ENCODE measurements around the gene MSH5.

MSH5 gene

DNA sequence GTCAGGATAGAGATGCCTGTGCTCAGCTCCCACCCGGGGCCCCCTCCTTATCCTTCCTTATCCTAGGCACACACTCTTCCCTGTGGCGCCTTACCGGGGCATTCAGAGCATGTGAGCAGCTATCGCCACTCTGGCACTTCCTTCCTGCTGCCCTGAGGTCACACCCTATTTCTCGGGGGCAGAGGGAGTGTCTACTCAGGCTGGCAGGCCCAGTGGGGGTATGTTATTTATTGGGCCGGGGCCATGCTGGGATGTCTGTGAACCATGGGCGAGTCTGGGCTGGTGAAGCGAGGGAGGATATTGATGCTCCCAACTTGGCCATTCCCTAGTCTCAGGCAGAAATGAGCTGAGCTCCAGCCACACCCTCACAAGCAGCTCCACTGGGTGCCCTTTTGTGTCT lies 28.6 kb upstream of the MSH5 start:
- H3K27ac ChIP-seq (ENCODE audit: poor library complexity, severe bottlenecking): no peak overlapping the region
- no peak for DNase-seq (ENCODE audit: low spot score)

DNA sequence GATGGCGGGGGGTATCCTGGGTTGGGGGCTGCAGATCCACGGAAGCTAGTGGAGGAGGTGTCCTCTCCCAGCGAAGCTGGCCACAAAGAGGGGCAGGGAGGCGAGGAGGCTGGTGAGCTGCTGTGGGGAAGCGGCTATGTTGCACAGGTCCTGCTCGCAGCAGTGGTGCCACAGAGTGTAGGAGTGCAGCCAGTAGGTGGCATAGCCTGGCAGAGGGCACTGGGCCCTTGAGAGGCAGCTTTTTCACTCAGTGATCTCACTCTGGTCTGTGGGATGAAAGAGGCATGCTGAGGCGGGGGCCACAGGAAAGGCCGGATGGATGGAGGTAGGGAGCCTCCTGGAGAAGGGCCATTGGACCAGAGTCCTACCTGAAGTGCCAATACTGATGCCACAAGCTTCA lies 27.5 kb upstream of the MSH5 start:
- Histone ChIP-seq H3K4me1 (ENCODE audit: insufficient read depth, poor library complexity, severe bottlenecking) (peaks cover 5% of the 10 kb centered on the region), H3K27ac (ENCODE audit: poor library complexity, severe bottlenecking) (no peak overlapping the region), H3K27me3 (ENCODE audit: insufficient read depth, poor library complexity, severe bottlenecking) (no peaks in the 10 kb centered on the region), H3K9me3 (ENCODE audit: severe bottlenecking) (no peaks in the 10 kb centered on the region), H3K4me3 (ENCODE audit: severe bottlenecking) (no peak overlapping the region), H3K36me3 (ENCODE audit: low read depth) (no peaks in the 10 kb centered on the region)
- ATAC-seq (ENCODE audit: low read depth) (peak; percentile 77), DNase-seq (ENCODE audit: low spot score) (no peak)
- TF ChIP-seq, protein P1, sequence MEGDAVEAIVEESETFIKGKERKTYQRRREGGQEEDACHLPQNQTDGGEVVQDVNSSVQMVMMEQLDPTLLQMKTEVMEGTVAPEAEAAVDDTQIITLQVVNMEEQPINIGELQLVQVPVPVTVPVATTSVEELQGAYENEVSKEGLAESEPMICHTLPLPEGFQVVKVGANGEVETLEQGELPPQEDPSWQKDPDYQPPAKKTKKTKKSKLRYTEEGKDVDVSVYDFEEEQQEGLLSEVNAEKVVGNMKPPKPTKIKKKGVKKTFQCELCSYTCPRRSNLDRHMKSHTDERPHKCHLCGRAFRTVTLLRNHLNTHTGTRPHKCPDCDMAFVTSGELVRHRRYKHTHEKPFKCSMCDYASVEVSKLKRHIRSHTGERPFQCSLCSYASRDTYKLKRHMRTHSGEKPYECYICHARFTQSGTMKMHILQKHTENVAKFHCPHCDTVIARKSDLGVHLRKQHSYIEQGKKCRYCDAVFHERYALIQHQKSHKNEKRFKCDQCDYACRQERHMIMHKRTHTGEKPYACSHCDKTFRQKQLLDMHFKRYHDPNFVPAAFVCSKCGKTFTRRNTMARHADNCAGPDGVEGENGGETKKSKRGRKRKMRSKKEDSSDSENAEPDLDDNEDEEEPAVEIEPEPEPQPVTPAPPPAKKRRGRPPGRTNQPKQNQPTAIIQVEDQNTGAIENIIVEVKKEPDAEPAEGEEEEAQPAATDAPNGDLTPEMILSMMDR (IDR thresholded peaks at IDR 0.05; ENCODE audit: poor library complexity, severe bottlenecking): peak; percentile 36

More for the DNA sequence above, 28.6 kb upstream of the MSH5 start:
- H3K36me3 ChIP-seq (ENCODE audit: low read depth): no peaks in the 10 kb centered on the region
- TF ChIP-seq, protein P1 (IDR thresholded peaks at IDR 0.05; ENCODE audit: poor library complexity, severe bottlenecking): no peak
- peaks cover 5% of the 10 kb centered on the region for H3K4me1 ChIP-seq (ENCODE audit: insufficient read depth, poor library complexity, severe bottlenecking)
- H3K27me3 ChIP-seq (ENCODE audit: insufficient read depth, poor library complexity, severe bottlenecking): no peaks in the 10 kb centered on the region
- H3K4me3 ChIP-seq (ENCODE audit: severe bottlenecking): no peak overlapping the region
- H3K9me3 ChIP-seq (ENCODE audit: severe bottlenecking): no peaks in the 10 kb centered on the region
- peak; percentile 44 for ATAC-seq (ENCODE audit: low read depth)

DNA sequence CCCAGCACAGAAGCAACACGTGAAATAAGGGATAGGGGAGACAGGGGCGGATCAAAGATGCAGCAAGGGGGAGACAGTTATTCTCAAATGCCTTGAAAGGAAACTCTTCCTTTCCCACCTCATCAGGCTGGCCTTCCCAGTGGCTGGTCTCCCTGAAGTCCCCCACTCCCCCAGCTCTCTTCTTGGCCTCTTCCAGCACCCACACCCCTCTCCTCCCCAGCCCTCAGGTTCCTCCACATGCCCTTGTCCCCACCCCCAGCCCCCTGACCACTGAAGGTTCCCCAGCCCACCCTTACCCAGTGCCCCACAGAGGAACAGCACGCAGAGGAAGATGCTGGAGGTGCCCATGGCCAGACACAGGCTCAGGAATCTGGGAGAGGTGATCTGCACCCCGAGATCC lies 26.3 kb upstream of the MSH5 start:
- Histone ChIP-seq H3K4me1 (ENCODE audit: insufficient read depth, poor library complexity, severe bottlenecking) (peaks cover 17% of the 10 kb centered on the region), H3K36me3 (ENCODE audit: low read depth) (no peaks in the 10 kb centered on the region), H3K27me3 (ENCODE audit: insufficient read depth, poor library complexity, severe bottlenecking) (no peaks in the 10 kb centered on the region), H3K9me3 (ENCODE audit: severe bottlenecking) (no peaks in the 10 kb centered on the region), H3K27ac (ENCODE audit: poor library complexity, severe bottlenecking) (no peak overlapping the region), H3K4me3 (ENCODE audit: severe bottlenecking) (no peak overlapping the region)
- no peak for ATAC-seq (ENCODE audit: low read depth)
- TF ChIP-seq, protein P1 (IDR thresholded peaks at IDR 0.05; ENCODE audit: poor library complexity, severe bottlenecking): no peak
- no peak for DNase-seq (ENCODE audit: low spot score)

DNA sequence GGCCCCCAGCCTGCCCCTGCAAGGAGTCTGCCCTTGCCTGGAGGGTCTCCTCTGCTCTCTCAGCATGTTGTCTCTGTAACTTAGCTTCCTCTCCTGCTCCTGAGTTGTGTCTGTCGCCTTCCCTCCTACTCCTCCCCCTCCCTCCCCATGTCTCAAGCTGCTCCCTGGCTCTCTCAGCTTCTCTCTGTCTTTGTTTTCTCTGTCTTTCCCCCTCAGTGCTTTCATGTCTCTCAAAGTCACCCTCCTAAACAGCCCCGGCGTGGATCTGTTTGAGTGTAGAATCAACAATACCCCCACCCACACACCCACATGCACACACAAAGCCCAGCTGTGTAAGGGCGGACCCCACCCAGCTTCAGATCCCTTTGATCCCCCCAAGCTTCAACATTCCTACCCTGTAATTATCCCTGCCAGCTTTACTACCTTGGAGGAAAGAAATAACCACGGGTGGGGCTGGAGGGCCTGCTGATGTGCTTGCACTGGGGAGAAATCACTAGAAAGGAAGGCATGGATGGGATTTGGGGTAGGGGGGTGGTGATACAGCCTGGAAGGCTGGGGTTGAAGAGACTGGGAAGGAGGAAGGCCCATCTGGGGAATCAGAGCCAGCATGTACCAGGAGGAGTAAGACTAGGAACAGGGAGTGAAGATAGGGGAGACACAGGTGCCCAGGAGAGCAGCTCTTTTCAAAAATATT lies 25.7 kb upstream of the MSH5 start:
- Histone ChIP-seq H3K36me3 (ENCODE audit: low read depth) (no peaks in the 10 kb centered on the region), H3K4me3 (ENCODE audit: severe bottlenecking) (no peak overlapping the region), H3K9me3 (ENCODE audit: severe bottlenecking) (no peaks in the 10 kb centered on the region), H3K4me1 (ENCODE audit: insufficient read depth, poor library complexity, severe bottlenecking) (peaks cover 21% of the 10 kb centered on the region), H3K27me3 (ENCODE audit: insufficient read depth, poor library complexity, severe bottlenecking) (no peaks in the 10 kb centered on the region), H3K27ac (ENCODE audit: poor library complexity, severe bottlenecking) (no peak overlapping the region)
- ATAC-seq (ENCODE audit: low read depth): no peak
- TF ChIP-seq, protein P1 (IDR thresholded peaks at IDR 0.05; ENCODE audit: poor library complexity, severe bottlenecking): no peak
- no peak for DNase-seq (ENCODE audit: low spot score)

Measured in RWPE2 (cell line).